ENCODE data around the gene TBC1D9B.

Gene TBC1D9B

GRCh38 chr5:179818746-179819295 lies 88.9 kb downstream of the TBC1D9B start:
- Histone ChIP-seq H3K36me3 (ENCODE audit: control insufficient read depth, low read length) (peaks cover 16% of the 10 kb centered on the region; the same call in 1 of the 2 replicates), H3K4me2 (ENCODE audit: low read length) (peak overlapping the region; percentile 98), H3K79me2 (ENCODE audit: control insufficient read depth, low read length) (peaks cover 27% of the 10 kb centered on the region), H3K4me3 (ENCODE audit: low read length) (peak overlapping the region; percentile 75), H3F3A (ENCODE audit: control insufficient read depth, insufficient read depth) (peaks cover 8% of the 10 kb centered on the region; the same call in 1 of the 2 replicates), H3K9me2 (replicated peaks; ENCODE audit: control insufficient read depth, low read length) (no peaks in the 10 kb centered on the region), H3K9me3 (ENCODE audit: control insufficient read depth, insufficient read depth, low read length) (no peaks in the 10 kb centered on the region), H4K20me1 (ENCODE audit: control insufficient read depth, insufficient read depth, low read depth, low read length) (peaks cover 12% of the 10 kb centered on the region; the same call in 1 of the 2 replicates), H3K4me1 (ENCODE audit: control insufficient read depth, low read length) (peaks cover 37% of the 10 kb centered on the region), H3K27ac (ENCODE audit: low read depth, low read length) (peak overlapping the region; percentile 17; the same call in 1 of the 2 replicates), H3K27me3 (ENCODE audit: control insufficient read depth, low read length) (no peaks in the 10 kb centered on the region)
- no peak for TF ChIP-seq CTCF (IDR thresholded peaks at IDR 0.05; ENCODE audit: low read depth, low read length, poor library complexity, severe bottlenecking)
- TF ChIP-seq EZH2phosphoT487 (IDR thresholded peaks at IDR 0.05; ENCODE audit: borderline replicate concordance, low read length), result no peak

- Histone ChIP-seq H3K9me2 (replicated peaks; ENCODE audit: control insufficient read depth, low read length) (no peaks in the 10 kb centered on the region), H3F3A (ENCODE audit: control insufficient read depth, insufficient read depth) (peaks cover 8% of the 10 kb centered on the region; the same call in 1 of the 2 replicates), H3K4me1 (ENCODE audit: control insufficient read depth, low read length) (peaks cover 37% of the 10 kb centered on the region), H4K20me1 (ENCODE audit: control insufficient read depth, insufficient read depth, low read depth, low read length) (peaks cover 12% of the 10 kb centered on the region; the same call in 1 of the 2 replicates), H3K36me3 (ENCODE audit: control insufficient read depth, low read length) (peaks cover 11% of the 10 kb centered on the region; the same call in 1 of the 2 replicates), H3K27me3 (ENCODE audit: control insufficient read depth, low read length) (no peaks in the 10 kb centered on the region), H3K9me3 (ENCODE audit: control insufficient read depth, insufficient read depth, low read length) (no peaks in the 10 kb centered on the region), H3K27ac (ENCODE audit: low read depth, low read length) (no peak overlapping the region), H3K79me2 (ENCODE audit: control insufficient read depth, low read length) (peaks cover 27% of the 10 kb centered on the region), H3K4me3 (ENCODE audit: low read length) (peak overlapping the region; percentile 75), H3K4me2 (ENCODE audit: low read length) (peak overlapping the region; percentile 98)
- TF ChIP-seq EZH2phosphoT487 (IDR thresholded peaks at IDR 0.05; ENCODE audit: borderline replicate concordance, low read length) (no peak), CTCF (IDR thresholded peaks at IDR 0.05; ENCODE audit: low read depth, low read length, poor library complexity, severe bottlenecking) (no peak)
Measured at GRCh38 chr5:179817890-179818745, 89.6 kb downstream of the TBC1D9B start.

- Histone ChIP-seq H3K4me2 (ENCODE audit: low read length) (peak overlapping the region; percentile 10), H3K4me3 (ENCODE audit: low read length) (no peak overlapping the region)
Measured at GRCh38 chr5:179817470-179817840, 90.2 kb downstream of the TBC1D9B start.

More at GRCh38 chr5:179817470-179817840, 90.2 kb downstream of the TBC1D9B start:
- no peak for TF ChIP-seq EZH2phosphoT487 (IDR thresholded peaks at IDR 0.05; ENCODE audit: borderline replicate concordance, low read length)
- TF ChIP-seq CTCF (IDR thresholded peaks at IDR 0.05; ENCODE audit: low read depth, low read length, poor library complexity, severe bottlenecking), result no peak
- Histone ChIP-seq H3K79me2 (ENCODE audit: control insufficient read depth, low read length) (peaks cover 21% of the 10 kb centered on the region), H3F3A (ENCODE audit: control insufficient read depth, insufficient read depth) (peaks cover 8% of the 10 kb centered on the region; the same call in 1 of the 2 replicates), H3K27ac (ENCODE audit: low read depth, low read length) (no peak overlapping the region), H3K36me3 (ENCODE audit: control insufficient read depth, low read length) (peaks cover 8% of the 10 kb centered on the region), H4K20me1 (ENCODE audit: control insufficient read depth, insufficient read depth, low read depth, low read length) (peaks cover 8% of the 10 kb centered on the region; the same call in 1 of the 2 replicates), H3K27me3 (ENCODE audit: control insufficient read depth, low read length) (no peaks in the 10 kb centered on the region), H3K9me2 (replicated peaks; ENCODE audit: control insufficient read depth, low read length) (no peaks in the 10 kb centered on the region), H3K9me3 (ENCODE audit: control insufficient read depth, insufficient read depth, low read length) (no peaks in the 10 kb centered on the region), H3K4me1 (ENCODE audit: control insufficient read depth, low read length) (peaks cover 35% of the 10 kb centered on the region)

Data from DOHH2 (cell line).